Gastroesophageal sphincter (tissue), 3 donors: ENCODE results near the gene C1QTNF8.

ENCODE experiments used
- CTCF ChIP-seq, 4 experiments: fragments of 200-600 bp in 2 of 4; fragments of 450-650 bp in 2 of 4; sonication (generic) in 1 of 4; IDR thresholded peaks; one replicate each; pipeline ENCODE4 v1.5.1; 2017 to 2019; ENCODE audit warnings: antibody characterized with exemption in 4 of 4, mild to moderate bottlenecking in 2 of 4, moderate library complexity in 2 of 4
- EP300 ChIP-seq: sonication (generic); formaldehyde crosslinking; IDR thresholded peaks from one replicate; pipeline ENCODE4 v1.6.1; 2017; ENCODE audit warnings: antibody characterized with exemption, mild to moderate bottlenecking
- POLR2A ChIP-seq, 2 donors: fragments of 450-650 bp; IDR thresholded peaks; one replicate each; pipeline ENCODE4 v1.6.1; 2017; ENCODE audit warnings: antibody characterized with exemption in 2 of 2, mild to moderate bottlenecking in 2 of 2, moderate library complexity in 1 of 2
- POLR2AphosphoS5 ChIP-seq: sonication (generic); formaldehyde crosslinking; IDR thresholded peaks from one replicate; pipeline ENCODE4 v1.6.1; 2017; ENCODE audit warnings: antibody characterized with exemption

- TF ChIP-seq CTCF (IDR thresholded peaks at IDR 0.05) (no peak), POLR2A (IDR thresholded peaks at IDR 0.05) (no peak), EP300 (no peak), POLR2AphosphoS5 (no peak)
These were observed 32.3 kb downstream of the C1QTNF8 start for GRCh38 chr16:1063728-1064127.
